Bronchial epithelial cell (primary cell): Measurements from ENCODE around the gene VAV3. TPM values are rescaled to one million over a fixed set of nuclear protein-coding genes. Genes with fewer than 3 reads are reported as not detected.

Experiments used
- DNase-seq: peaks from one replicate; pipeline ENCODE4 v3.0.0-alpha.2; 2010; ENCODE audit warnings: low read depth
- FAIRE-seq: peaks from 2 replicates; lab custom pipeline; 2011; peaks lifted over from hg19 to GRCh38; lab: Jason Lieb, UNC
- H3K27me3 ChIP-seq: 2 replicates; pipeline ENCODE4 v1.5.1; 2011; ENCODE audit warnings: low read length; ENCODE audit not compliant: control insufficient read depth, insufficient read depth
- H3K36me3 ChIP-seq: 2 replicates; pipeline ENCODE4 v1.5.1; 2011; ENCODE audit warnings: low read length; ENCODE audit not compliant: control insufficient read depth, insufficient read depth
- H3K4me3 ChIP-seq: 2 replicates; pipeline ENCODE4 v1.5.1; 2011; ENCODE audit warnings: mild to moderate bottlenecking, low read depth, low read length, control low read depth
- CTCF ChIP-seq: IDR thresholded peaks from 2 replicates; pipeline ENCODE4 v1.5.1; 2011; ENCODE audit warnings: mild to moderate bottlenecking, moderate library complexity, low read length, control low read depth, inconsistent platforms; ENCODE audit not compliant: insufficient read depth, severe bottlenecking
- total RNA-seq: library from RNA; depleted of rRNA; stranded (reverse); fragments of >200 nt; gene quantifications from 2 replicates; pipeline ENCODE4 v1.2.1, GENCODE V29; 2014

The VAV3 gene
- total RNA-seq, 1 donor from 2014 or later = 10.5 TPM

GRCh38 chr1:107604825-107605224 lies 360.2 kb downstream of the VAV3 start:
- FAIRE-seq (no peak), DNase-seq (no peak)
- Histone ChIP-seq H3K36me3 (no peaks in the 10 kb centered on the region), H3K4me3 (no peak overlapping the region), H3K27me3 (no peaks in the 10 kb centered on the region)
- no peak for TF ChIP-seq CTCF

GRCh38 chr1:107600607-107601160 lies 364.3 kb downstream of the VAV3 start:
- no peaks in the 10 kb centered on the region for H3K36me3 ChIP-seq
- H3K4me3 ChIP-seq = no peak overlapping the region
- TF ChIP-seq CTCF = no peak
- DNase-seq = no peak
- FAIRE-seq = peak; percentile 40
- H3K27me3 ChIP-seq = no peaks in the 10 kb centered on the region

GRCh38 chr1:107599220-107599619 lies 365.8 kb downstream of the VAV3 start:
- no peak for TF ChIP-seq CTCF
- Histone ChIP-seq H3K4me3 (no peak overlapping the region), H3K36me3 (no peaks in the 10 kb centered on the region), H3K27me3 (no peaks in the 10 kb centered on the region)
- FAIRE-seq = no peak
- no peak for DNase-seq

GRCh38 chr1:107597290-107597689 lies 367.7 kb downstream of the VAV3 start:
- no peak for FAIRE-seq
- TF ChIP-seq CTCF = no peak
- Histone ChIP-seq H3K27me3 (no peaks in the 10 kb centered on the region), H3K4me3 (no peak overlapping the region), H3K36me3 (no peaks in the 10 kb centered on the region)
- no peak for DNase-seq

GRCh38 chr1:107594536-107594935 lies 370.4 kb downstream of the VAV3 start:
- peak; percentile 27 for DNase-seq
- TF ChIP-seq CTCF = no peak
- Histone ChIP-seq H3K36me3 (no peaks in the 10 kb centered on the region), H3K27me3 (no peaks in the 10 kb centered on the region), H3K4me3 (no peak overlapping the region)
- FAIRE-seq = no peak

GRCh38 chr1:107593501-107594209 lies 371.3 kb downstream of the VAV3 start:
- no peaks in the 10 kb centered on the region for H3K27me3 ChIP-seq
- DNase-seq (peak; percentile 81), FAIRE-seq (no peak)
- H3K4me3 ChIP-seq = no peak overlapping the region
- TF ChIP-seq CTCF = no peak
- no peaks in the 10 kb centered on the region for H3K36me3 ChIP-seq
